GM21786 (cell line): ENCODE measurements around the gene MORF4L2.
"Not testable (repeated sequence)": the region's sequence is repeated elsewhere in the genome, so short reads cannot be mapped to it uniquely, and the experiment has no call there.

Source experiments
- ATAC-seq: cut with Tn5 transposase; IDR thresholded peaks from one replicate; pipeline ENCODE4 v1.9.1; 2021; ENCODE audit not compliant: unreplicated experiment

The MORF4L2 gene

DNA sequence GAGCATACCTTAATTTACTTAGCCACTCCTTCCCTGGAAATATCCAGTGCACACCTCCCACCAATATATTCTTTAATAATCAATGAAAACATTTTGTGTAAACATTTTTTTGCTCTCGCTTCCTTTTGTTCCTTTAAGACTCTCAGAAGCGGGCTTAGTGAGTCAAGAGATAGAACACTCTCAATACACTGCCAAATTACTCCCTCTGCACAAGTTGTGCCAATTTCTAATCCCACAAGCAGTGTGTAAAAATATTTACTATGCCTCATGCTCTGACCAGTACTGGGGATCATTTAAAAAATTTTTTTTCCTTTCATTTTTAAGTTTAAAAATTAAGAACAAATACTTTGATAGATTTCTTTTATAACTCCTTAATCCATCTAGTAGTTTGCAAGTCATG is 5.1 kb downstream of the MORF4L2 start:
- ATAC-seq = no peak

DNA sequence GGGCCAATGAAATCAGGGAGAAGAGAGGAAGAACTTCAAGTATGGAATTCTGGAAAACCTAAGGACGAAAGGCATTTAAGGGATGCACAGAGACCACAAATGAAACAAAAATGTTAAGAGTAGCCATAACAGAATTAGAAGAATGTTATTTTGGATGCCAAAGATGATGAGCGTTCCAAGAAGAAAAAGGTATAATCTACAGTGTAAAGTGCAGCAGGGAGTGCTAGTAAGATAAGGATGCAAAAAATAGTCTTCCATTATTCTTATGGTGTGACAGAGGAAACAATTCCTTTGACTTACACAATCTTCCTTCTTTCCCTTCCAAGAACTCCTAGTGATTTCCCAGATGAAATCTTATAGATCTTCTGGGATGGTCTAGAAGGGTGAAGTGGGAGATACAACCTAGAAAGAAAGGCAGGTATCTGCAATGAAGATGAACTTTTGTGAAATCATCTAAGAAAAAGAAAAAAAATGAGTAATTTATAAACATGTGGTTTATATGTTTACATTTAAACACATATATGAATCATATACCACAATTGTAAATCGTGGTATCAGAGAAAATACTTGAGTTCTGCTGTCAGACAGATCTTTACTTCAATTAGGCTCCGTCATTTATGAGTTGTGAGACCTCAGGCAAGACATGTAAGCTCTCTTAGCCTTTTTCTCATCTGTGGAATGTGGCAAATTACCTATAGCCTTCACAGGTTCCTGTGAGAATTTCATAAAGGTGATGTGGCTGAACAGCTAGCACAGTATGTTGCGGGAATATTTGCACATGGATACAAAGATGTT is 8.1 kb downstream of the MORF4L2 start:
- no peak for ATAC-seq

DNA sequence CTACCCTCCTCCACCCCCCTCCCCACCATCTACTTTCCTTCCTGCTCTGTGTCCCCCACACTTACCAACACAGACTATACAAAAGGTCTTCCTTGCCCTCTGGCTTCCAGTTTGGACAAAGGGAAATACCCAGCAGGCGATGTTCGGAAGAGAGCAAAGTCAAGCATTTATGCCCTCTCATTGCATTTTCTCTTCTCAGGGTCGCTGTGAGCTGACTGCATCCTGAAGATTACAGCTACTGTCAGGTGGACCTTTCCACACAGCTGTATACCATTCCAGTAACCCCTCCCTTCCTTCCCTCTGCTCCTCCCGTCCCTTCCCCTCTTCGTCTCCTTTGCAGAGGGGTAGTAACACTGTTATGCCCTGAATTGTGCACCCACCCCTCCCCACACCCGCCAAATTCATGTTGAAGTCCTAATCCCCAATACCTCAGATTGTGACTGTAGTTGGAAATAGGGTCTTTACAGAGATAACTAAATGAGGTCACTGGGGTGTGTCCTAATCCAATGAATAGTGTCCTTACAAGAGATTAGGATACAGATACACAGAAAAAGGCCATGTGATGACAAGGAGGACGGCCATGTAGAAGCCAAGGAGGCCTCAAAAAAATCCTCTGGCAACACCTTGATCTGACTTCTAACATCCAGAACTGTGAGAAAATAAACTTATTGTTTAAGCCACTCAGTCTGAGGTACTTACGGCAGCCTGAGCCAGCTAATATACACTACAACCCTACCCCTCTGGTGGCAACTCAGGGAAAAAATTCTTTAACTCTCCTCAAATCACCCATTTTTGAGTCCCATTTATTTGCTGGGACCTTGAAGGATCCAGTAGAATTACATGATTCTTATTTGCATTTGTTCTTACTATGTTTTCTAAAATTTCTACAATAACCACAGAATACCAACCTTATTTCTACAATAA is 11.7 kb downstream of the MORF4L2 start:
- no peak for ATAC-seq

DNA sequence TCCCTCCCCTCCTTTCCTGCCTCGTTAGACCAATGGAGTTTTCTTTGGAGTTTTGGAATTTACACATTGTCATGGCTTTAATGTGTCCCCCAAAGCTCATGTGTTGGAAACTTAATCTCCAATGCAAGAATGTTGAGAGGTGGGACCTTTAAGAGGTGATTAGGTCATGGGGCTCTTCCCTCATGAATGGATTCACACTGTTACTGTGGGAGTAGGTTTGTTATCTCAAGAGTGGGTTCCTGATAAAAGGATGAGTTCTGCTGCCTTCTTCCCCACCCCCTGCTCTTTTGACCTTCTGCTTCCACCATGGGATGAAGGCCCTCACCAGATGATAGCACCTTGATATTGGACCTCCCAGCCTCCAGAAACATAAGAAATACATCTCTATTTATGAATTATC is 16.8 kb downstream of the MORF4L2 start:
- ATAC-seq = no peak

DNA sequence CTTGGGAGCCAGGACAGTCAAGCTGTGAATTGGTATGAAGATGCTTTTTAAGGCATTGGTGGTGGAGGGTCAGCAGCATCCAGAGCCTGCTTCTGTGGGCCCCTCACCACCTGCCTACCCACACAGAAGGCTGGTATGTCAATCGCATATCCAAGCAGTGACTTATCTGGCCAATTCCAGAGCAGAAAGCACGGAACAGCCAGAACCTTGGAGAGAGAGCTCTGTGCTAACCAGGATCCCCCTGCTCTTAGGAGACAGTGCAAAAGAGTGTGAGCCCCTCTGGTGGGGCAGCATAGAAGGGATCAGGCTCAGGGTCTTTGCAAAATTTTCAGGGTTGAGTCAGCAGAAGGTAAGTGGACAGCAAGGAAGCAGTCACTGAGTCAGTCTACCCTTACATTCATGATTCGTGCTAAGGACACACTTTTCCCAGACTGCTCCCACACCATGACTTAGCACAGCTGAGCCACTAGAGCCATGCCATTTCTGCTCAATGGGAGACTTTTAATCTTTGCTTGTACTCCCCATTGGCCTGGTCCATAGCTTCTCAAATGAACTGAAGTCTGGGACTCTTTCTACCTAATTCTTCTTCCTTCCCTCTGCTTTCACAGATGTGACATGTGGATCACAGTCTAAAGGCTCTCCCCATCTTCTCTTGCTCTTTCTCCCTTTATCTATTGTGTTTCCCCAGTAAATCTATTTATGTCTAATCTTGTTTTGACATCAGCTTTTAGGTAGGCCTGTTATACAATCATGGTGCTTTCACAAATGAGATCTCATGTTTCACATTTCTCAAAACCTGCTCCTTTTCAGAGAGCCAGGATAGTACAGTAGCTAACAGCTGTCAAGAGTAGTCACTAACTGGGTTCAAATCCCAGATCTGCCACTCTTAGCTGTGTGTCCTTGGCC is 20.0 kb downstream of the MORF4L2 start:
- ATAC-seq = no peak

DNA sequence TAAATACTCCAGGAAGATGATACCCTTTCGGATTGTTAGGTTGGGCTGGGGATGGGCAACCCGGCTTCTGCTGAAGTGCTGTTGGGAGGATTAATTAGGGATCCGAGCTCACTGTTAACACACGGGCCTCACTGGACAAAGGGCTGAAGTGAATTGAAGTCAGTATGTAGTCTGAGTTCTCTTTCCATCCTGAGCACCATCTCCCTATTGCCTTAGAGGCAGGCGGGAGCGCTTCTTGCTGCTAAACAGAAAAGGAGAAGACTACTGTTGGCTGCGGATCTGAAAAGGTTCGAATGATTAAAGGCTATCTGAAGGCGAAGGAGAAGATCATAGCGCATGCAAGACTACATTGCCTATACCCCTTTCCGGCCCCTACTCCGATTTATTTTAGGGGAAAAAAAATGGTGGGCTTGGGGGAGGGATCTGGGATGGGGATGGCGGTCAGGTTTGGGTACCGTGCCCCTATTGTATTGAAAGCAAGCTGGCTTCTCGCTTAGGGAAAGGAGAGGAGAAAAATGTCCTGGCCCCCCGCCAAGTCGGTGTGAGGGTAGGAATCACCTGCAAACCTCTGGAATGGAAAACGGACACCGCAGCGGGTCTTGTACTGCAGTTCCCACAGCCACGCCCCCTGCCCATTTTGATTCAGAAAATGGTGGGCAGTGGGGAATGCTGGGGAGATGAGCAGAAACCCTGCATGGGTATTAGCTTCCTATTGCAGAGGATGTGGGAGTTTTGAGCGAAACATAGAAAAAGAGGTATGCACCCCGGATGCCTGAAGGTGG is 22.3 kb downstream of the MORF4L2 start:
- no peak for ATAC-seq

DNA sequence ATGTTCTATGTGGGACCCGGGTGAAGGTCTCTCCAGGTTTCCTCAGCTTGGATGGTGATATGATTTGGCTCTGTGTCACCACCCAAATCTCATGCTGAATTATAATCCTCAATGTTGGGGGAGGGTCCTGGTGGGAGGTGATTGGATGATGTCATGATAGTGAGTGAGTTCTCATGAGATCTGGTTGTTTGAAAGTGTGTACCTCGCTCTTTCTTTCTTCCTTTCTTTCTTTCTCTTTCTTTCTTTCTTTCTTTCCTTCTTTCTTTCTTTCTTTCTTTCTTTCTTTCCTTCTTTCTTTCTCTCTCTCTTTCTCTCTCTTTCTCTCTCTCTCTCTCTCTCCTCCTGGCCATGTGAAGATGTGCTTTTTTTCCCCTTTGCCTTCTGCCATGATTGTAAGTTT is 27.0 kb downstream of the MORF4L2 start:
- ATAC-seq = not testable (repeated sequence)

DNA sequence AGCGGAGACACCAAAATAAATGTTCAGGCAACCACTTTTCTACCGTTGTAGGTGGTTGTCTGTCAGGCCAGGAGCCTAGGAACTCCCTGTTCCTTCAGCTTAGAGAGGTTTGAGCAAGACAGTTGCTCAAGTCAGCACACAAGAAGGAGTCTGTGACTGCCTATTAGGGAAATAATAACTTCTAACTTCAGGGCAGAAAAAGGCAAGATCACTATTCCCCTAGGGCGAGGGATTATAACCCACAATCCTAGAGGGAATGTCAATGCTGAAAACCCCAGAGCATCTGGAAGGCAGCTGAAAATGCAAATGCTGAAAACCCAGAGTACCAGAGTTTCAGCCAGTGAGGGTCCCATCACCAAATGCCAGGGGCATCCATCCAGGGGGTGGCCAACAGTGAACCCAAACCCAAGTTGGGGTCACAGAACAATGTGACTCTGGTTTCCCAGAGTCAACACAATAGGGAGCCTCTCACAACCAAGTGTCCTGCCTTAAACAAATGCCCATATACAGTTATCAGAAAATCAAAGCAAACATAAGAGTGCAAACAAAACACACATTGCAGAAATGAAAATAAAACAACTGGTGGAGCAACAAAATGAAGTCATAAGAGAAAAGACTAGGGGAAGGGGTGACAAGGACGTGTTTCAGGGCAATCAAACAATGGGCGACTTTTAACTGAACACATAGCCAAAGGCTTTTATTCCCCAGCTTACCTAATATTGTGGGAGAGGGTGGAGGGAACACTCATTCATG is 27.6 kb downstream of the MORF4L2 start:
- ATAC-seq = no peak

DNA sequence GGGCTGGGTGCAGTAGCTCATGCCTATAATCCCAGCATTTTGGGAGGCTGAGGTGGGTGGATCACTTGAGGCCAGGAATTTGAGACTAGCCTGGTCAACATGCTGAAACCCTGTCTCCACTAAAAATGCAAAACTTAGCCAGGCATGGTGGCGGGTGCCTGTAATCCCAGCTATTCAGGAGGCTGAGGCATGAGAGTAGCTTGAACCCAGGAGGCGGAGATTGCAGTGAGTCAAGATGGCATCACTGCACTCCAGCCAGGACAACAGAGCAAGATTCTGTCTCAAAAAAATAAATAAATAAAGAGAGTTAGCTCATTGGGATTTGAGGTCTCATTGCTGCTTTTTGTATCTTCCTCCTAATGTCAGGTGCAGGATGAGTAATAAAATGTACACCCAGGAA is 29.4 kb downstream of the MORF4L2 start:
- not testable (repeated sequence) for ATAC-seq

DNA sequence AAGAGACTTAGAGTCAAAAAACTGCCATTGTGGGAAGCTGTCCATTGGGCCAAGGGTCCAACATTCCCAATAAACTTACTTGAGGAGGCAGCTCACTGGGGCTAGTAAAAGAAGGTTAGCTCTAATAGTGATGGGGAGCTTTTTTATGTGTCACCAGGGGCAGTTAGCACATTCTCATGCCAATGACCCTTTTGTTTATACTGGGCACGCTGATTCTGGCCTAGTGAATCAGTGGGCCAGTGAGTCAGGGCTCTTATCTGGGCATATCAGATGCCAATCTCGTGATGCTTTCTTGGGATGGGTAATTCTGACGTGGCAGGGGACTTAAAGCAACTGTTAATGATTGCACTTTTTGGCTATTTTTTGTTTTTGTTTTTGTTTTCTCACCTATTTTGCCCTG is 29.9 kb downstream of the MORF4L2 start:
- ATAC-seq = no peak

DNA sequence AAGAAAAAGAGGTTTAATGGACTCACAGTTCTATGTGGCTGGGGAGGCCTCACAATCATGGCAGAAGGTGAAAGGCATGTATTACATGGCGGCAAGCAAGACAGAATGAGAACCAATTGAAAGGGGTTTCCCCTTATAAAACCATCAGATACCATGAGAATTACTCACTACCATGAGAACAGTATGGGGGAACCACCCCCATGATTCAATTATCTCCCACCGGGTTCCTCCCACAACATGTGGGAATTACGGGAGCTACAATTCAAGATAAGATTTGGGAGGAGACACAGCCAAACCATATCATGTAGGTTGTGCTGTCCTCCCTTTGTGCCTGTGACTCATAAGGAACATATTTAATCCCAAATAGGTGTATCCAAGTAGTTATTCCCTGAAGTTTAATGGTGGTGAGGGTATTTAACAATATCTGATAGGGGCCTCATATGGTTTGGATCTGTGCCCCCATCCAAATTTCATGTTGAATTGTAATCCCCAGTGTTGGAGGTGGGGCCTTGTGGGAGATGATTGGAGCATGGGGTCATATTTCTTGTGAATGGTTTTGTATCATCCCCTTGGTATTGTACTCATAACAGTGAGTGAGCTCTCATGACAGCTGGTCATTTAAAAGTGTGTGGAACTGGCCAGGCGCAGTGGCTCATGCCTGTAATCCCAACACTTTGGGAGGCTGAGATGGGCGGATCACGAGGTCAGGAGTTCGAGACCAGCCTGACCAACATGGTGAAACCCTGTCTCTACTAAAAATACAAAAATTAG is 31.1 kb downstream of the MORF4L2 start:
- ATAC-seq = not testable (repeated sequence)

DNA sequence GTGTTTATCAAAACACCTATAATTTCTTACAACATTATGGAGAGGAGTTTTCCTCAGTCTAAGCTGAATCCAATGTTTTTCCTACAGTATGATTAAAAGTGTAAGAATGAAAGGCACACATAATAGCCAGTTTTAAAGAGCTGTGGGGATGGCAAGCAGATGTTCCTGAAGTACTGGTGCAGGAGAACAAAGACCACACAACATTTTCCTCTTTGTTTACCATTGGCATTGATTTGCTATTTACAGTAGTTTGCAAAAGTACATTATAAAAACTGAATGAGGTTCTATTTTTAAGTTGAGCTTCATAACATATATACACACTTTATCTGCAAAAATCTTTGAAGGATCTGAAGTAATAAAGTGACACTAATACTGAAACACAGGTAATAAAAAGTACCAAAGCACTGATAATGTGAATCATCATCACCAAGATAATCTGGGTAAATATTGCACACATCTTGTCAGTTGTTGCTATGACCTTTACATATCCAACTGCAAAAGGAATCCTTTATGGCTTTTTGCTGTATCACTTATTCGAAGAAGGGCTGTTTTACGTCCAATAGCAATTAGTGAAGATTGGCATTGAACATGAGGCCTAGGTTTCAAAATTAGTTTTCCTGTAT is 35.2 kb downstream of the MORF4L2 start:
- ATAC-seq = no peak

DNA sequence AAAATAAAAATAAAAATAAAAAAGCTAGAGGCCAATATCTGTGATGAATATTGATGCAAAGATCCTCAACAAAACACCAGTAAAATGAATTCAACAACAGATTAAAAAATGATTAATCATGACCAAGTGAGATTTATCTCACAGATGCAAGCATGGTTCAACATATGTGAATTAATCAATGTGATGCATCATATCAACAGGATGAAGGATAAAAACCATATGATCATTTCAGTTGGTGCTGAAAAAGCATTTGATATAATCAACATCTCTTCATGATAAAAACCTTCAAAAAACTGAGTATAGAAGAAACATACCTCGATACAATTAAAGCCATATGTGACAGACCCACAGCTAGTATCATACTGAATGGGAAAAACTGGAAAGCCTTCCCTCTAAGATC is 38.9 kb downstream of the MORF4L2 start:
- no peak for ATAC-seq

DNA sequence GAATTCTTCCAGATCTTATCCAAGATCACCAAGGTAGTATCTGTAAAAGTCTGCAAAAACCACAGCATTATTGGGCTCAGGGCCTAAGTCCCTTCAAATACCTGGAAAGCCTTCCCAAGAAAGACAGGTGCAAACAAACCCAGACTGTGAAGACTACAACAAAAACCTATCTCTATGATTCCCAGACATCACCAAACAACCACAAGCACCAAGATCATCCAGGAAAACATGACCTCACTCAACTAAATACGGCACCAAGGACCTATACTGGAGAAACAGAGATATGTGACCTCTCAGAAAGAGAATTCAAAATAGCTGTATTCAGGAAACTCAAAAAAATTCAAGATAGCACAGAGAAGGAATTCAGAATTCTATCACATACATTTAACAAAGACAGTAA is 42.4 kb downstream of the MORF4L2 start:
- no peak for ATAC-seq

DNA sequence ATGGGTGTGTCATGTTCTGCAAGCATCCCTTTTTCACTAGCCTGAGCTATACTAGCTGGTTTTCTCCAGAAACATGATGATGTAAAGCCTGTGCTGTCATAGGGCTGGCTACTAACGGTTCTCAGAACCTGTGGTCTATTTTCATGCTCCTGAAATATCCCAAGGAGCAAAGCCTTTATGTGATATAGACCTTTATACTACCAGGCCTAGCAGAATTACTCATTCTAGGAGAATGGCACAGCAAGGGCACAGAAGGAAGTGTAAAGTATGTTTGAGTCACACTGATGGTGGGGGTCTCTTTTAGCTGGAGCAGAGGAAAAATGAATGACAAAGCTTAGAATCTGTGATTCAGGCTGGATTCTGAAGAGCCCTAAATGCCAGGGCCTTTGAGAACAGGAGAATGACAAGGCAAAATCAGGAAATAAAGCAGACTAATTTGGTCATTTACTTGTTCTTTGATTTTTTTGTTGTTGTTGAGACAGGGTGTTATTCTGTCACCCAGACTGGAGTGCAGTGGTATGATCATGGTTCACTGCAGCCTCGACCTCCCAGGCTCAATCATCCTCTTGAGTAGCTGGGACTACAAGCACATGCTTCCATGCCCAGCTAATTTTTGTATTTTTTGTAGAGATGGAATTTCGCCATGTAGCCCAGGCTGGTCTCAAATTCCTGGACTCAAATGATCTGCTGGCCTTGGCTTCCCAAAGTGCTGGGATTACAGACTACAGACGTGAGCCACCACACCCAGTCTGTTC is 45.9 kb downstream of the MORF4L2 start:
- no peak for ATAC-seq

DNA sequence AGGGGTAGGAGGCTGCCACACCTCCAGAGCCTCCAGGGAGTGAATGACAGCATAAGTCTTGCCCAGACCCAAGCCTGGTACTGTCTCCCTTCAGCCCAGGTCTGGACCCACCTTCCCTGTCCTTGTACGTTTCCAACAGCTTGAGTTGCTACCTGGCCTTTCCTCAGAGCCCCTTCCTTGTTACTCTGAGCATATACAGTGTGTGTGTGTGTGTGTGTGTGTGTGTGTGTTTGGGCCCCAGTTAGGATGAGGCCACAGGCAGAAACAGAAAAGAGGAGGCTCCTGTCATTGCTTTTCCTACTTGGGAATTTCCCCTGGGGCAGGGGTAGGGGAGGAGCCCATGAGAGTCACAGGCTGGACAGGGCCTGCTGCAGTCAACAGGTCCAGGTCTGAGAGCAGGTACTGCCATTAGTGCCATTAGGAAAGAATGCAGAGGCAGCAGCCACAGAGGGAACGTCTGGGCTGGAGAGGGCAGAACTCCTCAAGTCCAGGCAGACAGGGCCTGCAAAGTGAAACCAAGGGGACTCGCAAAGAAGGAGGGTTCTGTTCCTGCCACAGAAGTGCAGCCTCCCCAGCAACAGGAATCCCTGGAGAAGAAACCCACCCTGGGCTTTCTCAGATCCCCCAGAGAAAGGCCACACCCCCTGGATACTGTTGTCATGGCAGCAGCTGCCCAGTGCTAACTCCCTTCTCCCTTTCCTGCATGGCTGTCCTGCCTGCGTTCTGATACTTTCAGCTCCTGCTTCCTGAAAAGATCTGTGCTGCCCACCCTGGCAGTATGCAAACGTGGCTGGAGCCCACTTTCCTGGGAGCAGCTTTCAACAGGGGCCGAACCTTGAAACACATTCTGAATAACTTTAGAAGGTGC is 47.8 kb downstream of the MORF4L2 start:
- ATAC-seq = not testable (repeated sequence)
